Neuron (in vitro differentiated cells): Measurements from ENCODE around the gene CELSR3.

ENCODE experiments used
- H2AFZ ChIP-seq: one replicate; pipeline ENCODE4 v1.6.1; 2013; ENCODE audit warnings: low read depth, mild to moderate bottlenecking, inconsistent platforms, low read length, moderate library complexity
- H3K27me3 ChIP-seq: one replicate; pipeline ENCODE4 v1.6.1; 2013; ENCODE audit warnings: low read length; ENCODE audit not compliant: insufficient read depth
- H3K36me3 ChIP-seq: one replicate; pipeline ENCODE4 v1.6.1; 2013; ENCODE audit warnings: low read length; ENCODE audit not compliant: insufficient read depth
- H3K4me1 ChIP-seq: one replicate; pipeline ENCODE4 v1.6.1; 2013; ENCODE audit warnings: low read length; ENCODE audit not compliant: insufficient read depth
- H3K4me3 ChIP-seq: 2 replicates; pipeline ENCODE4 v1.5.1; 2013; ENCODE audit warnings: mild to moderate bottlenecking, low read length, moderate library complexity
- H3K9me3 ChIP-seq: one replicate; pipeline ENCODE4 v1.6.1; 2013; ENCODE audit warnings: low read length

CELSR3 gene

DNA sequence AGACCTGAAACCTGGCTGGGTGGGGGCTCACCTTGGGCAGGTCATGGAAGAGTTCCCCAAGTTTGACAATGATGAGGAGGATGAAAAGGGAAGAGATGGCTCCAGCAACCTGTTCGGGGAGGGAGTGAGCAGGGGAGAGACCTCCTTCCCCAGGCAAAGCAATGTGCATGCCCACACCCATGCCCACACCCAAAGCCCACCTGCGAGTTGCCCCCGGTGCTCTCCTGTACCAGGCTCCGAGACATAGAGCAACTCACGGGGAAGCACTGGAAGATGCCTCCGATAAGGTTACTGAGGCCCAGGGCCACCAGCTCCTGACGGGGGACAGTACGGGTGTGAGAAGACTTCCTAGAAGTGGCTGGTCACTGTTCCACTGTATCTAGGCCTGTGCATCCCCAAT is 32.3 kb downstream of the CELSR3 start:
- H3K36me3 ChIP-seq, result peaks cover 38% of the 10 kb centered on the region
- H2AFZ ChIP-seq, result no peak overlapping the region
- H3K9me3 ChIP-seq, result no peaks in the 10 kb centered on the region
- H3K4me3 ChIP-seq, result no peak overlapping the region
- no peaks in the 10 kb centered on the region for H3K27me3 ChIP-seq
- H3K4me1 ChIP-seq, result peaks cover 10% of the 10 kb centered on the region

DNA sequence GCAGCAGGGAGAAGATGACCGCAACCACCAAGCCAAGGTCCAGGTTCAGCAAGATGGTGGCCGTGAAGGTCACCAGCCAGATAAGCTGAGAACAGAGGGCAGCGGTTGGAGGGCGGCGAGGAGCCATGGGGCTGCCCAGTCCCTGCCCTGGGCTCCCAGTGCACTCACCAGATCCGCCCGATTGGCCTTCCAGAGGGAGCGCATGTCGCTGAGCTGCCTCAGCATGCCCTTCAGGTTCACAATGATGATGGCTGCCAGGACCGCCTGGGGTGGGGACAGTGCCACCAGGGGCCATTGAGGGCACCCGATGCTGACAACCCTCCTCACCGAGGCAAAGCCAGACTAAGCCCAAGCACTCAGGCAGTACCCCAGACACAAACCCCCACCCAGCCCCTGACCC is 32.8 kb downstream of the CELSR3 start:
- no peaks in the 10 kb centered on the region for H3K27me3 ChIP-seq
- H3K36me3 ChIP-seq, result peaks cover 43% of the 10 kb centered on the region
- no peak overlapping the region for H3K4me3 ChIP-seq
- H2AFZ ChIP-seq, result no peak overlapping the region
- H3K4me1 ChIP-seq, result peaks cover 10% of the 10 kb centered on the region
- no peaks in the 10 kb centered on the region for H3K9me3 ChIP-seq

DNA sequence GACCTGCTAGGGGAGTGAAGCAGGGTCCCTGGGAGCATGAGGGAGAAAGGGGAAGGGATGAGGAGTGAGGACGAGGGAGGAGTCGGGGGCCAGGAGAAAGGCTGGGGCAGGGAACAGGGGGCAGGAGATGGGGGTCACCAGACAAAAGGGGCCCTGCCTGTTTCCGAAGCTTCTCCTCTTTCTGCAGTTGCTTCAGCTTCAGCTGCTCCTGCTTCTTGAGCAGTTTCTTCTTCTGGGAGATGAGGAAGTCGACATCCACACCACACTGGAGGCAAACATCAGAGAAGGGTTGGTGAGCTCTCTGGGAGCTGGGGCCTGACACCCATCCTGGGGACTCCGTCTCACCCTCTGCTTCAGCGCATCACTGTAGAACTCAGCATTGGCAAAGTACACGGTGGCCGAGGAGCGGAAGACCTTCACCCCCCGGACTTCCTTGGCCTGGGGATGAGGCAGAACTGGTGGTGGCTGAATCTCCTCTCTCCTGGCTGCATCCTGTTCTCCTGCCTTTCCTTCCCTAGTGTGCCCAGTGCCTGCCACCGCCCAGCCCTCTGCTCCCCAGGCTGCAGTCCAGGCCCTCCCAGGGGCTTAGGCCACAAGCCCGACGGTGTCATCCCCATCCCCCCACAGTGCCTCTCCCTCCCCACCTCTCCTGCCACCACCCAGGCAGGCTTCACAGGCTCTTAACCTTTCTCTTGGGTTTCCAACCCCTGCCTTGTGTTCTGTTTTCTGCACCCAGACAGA is 34.2 kb downstream of the CELSR3 start:
- H3K4me1 ChIP-seq, result no peaks in the 10 kb centered on the region
- no peak overlapping the region for H3K4me3 ChIP-seq
- H3K27me3 ChIP-seq, result no peaks in the 10 kb centered on the region
- H3K36me3 ChIP-seq, result peaks cover 44% of the 10 kb centered on the region
- no peak overlapping the region for H2AFZ ChIP-seq
- H3K9me3 ChIP-seq, result no peaks in the 10 kb centered on the region

DNA sequence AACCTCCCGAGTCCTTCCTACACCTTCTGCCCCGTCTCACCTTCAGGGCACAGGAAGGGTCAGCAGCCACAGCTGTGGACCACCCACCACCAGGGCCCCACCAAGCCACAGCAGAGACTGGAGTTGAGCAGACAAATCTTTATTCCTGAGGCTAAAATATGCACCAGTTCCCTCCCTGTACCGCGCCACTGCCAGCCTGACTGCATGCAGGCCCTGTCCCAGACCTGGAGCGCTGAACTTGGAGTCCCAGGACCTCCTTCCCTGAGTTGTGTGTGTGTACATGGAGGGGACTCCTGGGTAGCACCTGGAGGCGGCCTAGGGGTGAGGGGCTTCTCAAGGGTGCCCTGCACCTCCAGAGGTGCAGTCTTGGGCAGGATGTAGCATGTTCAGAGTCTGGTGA is 37.1 kb downstream of the CELSR3 start:
- no peak overlapping the region for H3K4me3 ChIP-seq
- H3K36me3 ChIP-seq, result peaks cover 30% of the 10 kb centered on the region
- no peak overlapping the region for H2AFZ ChIP-seq
- H3K27me3 ChIP-seq, result no peaks in the 10 kb centered on the region
- H3K9me3 ChIP-seq, result no peaks in the 10 kb centered on the region
- H3K4me1 ChIP-seq, result no peaks in the 10 kb centered on the region

DNA sequence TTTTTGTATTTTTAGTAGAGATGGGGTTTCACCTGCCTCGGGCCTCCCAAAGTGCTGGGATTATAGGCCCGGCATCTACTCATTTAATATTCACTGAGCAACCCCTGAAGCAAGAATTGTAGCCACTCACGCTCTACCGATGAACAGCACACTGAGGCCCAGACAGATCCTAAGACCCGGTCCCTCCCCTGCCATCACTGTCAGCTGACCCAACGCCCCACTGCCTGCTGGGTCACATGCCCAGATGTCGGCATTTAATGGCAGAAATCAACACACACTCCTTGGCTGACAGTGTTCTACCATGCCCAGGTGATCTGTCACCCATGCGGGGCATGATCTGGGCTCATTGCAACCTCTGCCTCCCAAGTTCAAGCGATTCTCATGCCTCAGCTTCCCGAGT is 37.9 kb downstream of the CELSR3 start:
- Histone ChIP-seq H3K9me3 (no peaks in the 10 kb centered on the region), H3K4me3 (no peak overlapping the region), H3K4me1 (no peaks in the 10 kb centered on the region), H3K27me3 (no peaks in the 10 kb centered on the region), H2AFZ (no peak overlapping the region), H3K36me3 (peaks cover 24% of the 10 kb centered on the region)

DNA sequence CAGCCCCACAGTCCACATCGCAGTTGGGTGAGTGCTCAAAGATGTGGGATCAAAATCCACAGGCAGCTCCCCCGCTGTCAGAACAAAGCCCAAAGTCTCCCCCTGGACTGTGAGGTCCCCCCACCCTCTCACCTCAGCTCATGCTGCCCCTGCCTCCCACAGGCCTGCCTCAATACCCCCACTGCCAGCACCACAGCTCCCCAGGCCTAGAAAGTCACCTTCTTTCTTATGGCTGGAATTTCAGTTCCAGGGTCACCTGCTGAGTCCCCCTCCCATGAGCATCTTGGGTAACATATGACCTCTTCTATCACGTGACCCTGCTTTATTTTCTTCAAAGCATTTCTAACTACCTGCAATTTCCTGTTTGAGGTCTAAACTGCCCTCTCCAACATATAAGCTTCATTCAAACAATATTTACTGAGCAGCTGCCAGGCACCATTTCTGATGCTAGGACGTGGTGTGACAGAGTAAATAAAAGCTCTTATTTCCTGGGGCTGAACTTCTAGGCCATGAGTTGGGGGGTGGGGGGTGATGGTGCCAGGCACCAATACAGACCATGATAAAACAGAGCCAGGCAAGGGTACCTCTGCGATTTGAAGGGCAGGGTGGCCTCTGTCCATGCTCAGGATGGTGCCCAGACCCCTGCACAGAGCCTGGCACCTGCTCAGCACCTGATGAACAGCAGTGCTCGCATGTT is 38.7 kb downstream of the CELSR3 start:
- Histone ChIP-seq H3K27me3 (no peaks in the 10 kb centered on the region), H3K36me3 (peaks cover 20% of the 10 kb centered on the region), H3K9me3 (no peaks in the 10 kb centered on the region), H2AFZ (no peak overlapping the region), H3K4me3 (no peak overlapping the region), H3K4me1 (no peaks in the 10 kb centered on the region)

DNA sequence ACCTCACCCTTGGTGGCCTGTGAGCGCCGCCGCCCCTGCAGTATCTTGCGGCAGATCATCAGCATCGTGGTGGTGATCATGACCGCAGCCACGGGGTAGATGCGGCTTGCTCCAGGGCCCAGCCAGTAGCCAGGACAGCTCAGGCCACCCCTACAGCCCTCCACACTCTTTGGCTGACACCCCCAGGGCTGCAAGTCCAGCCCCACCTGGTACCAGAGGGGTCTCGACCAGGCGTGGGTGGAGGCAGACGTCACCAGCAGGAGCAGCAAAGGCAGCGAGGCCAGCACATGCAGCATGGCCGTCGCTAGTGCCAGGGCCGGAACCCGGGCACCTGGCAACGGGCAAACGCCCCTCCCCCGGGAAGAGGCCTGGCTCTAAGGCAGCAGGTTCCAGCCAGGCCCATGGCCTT is 41.2 kb downstream of the CELSR3 start, which contains the start of gene TMEM89:
TMEM89 (minus strand) TSS at position 309 of the 409 bp plus-strand sequence; CDS start at position 296, 13 bp downstream.
- Histone ChIP-seq H3K4me3 (no peak within 1 kb of the TSS), H3K27me3 (no peaks in the 10 kb centered on the region), H3K36me3 (peaks cover 15% of the 10 kb centered on the region), H2AFZ (no peak within 1 kb of the TSS), H3K9me3 (peaks cover 11% of the 10 kb centered on the region), H3K4me1 (no peaks in the 10 kb centered on the region)

DNA sequence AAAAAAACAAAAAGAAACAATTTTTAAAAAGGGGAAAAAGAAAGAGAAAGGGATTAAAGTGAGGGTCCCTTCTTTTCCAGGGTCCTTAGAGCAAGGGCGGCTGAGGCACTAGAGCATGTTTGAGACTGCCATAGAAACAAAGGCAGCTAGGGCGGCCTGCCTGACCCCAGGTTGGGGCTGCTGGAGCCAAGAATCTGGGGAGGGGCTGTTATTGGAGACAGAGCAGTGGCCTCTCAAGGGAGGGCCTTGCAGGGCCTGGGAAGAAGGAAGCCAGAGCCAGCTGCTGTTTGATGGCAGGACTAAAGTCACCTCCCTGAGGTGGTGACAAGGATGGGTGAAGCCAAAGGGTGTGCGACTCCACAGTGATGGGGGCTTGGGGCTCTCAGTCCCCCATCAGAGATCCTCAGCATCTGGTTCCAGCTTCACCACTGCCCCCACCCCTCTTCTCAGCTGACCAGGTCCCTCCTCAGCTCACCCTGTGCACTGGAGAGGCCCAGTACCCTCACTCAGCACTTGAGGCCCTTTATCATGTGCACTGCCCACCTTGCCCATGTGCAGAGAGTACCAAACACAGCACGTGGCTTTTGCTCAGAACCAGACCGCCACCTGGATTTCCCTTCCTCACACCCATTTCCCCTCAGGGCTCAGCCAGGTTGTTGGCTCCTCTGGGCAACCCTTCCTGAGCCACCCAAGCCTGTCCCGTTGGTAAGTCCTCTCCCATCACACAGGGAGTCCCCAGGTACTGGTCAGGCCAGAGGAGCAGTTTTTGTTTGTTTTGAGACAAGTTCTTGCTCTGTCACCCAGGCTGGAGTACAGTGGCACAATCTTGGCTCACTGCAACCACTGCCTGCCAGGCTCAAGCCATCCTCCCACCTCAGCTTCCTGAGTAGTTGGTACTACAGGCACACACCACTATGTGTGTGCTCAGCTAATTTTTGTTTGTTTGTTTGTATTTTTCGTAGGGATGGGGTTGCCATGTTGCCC is 42.9 kb downstream of the CELSR3 start:
- Histone ChIP-seq H3K27me3 (no peaks in the 10 kb centered on the region), H3K36me3 (peaks cover 10% of the 10 kb centered on the region), H3K4me3 (no peak overlapping the region), H3K4me1 (no peaks in the 10 kb centered on the region), H2AFZ (no peak overlapping the region), H3K9me3 (peaks cover 11% of the 10 kb centered on the region)

DNA sequence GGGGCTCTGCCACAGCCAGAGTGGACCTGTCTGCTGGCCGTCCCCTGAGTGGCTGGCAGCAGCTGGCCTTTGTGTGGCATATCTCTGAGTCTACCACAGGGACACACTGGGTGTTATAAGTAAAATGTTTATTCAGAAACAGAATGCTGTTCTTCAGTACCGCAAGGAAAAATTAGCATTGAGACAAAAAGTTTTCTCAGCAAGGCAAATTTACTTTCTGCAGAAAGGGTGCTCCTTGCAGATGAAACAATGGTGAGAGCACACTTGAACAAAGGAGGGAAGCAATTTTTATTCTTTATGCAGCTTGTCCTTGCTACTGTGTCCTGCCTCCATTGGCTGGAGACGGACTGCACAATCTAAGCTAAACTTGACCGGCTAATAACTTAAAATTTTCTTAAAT is 45.1 kb downstream of the CELSR3 start:
- no peaks in the 10 kb centered on the region for H3K4me1 ChIP-seq

DNA sequence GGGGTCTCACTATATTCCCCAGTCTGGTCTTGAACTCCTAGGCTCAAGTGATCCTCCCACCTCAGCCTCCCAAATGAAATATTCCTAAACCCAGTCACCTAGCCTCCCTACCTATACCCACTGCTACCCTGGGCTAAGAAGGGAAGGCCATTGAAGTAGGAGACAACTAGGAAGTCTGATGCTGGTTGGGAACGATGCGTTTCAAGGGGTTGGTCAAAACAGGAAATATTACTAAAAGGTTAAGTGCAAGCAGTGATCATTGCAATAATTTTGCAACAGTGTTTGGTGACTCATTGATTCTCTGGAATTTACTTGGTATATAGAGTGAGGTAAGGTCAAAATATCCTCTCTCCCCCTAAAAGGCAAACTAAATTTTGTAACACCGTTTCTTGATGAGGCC is 48.6 kb downstream of the CELSR3 start:
- Histone ChIP-seq H3K4me1 (no peaks in the 10 kb centered on the region), H3K27me3 (no peaks in the 10 kb centered on the region), H3K4me3 (no peak overlapping the region), H3K36me3 (peaks cover 4% of the 10 kb centered on the region), H2AFZ (no peak overlapping the region), H3K9me3 (peaks cover 11% of the 10 kb centered on the region)

More for the DNA sequence above, 45.1 kb downstream of the CELSR3 start:
- Histone ChIP-seq H3K9me3 (peaks cover 11% of the 10 kb centered on the region), H2AFZ (no peak overlapping the region), H3K27me3 (no peaks in the 10 kb centered on the region), H3K36me3 (peaks cover 8% of the 10 kb centered on the region), H3K4me3 (no peak overlapping the region)

DNA sequence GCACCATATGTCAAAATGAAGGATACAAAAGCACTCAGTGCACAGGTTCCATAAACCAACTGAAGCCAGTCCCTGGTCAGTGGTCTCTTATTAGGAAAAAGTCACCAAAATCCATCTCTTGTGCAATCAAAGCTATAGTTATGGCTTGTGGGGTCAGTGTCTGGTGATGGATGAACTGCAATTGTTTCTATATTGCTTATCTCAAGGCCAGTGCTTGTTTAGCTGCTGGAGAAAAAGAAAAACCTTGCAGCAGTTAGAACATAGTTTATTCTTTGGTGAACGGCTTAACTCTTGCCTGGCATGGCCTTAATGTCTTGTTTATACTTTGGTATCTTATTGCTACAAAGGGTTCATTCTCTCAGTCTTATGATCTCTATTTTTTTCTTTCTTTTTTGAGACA is 50.4 kb downstream of the CELSR3 start:
- Histone ChIP-seq H3K4me3 (no peak overlapping the region), H2AFZ (no peak overlapping the region), H3K9me3 (peaks cover 4% of the 10 kb centered on the region), H3K27me3 (no peaks in the 10 kb centered on the region), H3K36me3 (peaks cover 10% of the 10 kb centered on the region), H3K4me1 (peaks cover 10% of the 10 kb centered on the region)

DNA sequence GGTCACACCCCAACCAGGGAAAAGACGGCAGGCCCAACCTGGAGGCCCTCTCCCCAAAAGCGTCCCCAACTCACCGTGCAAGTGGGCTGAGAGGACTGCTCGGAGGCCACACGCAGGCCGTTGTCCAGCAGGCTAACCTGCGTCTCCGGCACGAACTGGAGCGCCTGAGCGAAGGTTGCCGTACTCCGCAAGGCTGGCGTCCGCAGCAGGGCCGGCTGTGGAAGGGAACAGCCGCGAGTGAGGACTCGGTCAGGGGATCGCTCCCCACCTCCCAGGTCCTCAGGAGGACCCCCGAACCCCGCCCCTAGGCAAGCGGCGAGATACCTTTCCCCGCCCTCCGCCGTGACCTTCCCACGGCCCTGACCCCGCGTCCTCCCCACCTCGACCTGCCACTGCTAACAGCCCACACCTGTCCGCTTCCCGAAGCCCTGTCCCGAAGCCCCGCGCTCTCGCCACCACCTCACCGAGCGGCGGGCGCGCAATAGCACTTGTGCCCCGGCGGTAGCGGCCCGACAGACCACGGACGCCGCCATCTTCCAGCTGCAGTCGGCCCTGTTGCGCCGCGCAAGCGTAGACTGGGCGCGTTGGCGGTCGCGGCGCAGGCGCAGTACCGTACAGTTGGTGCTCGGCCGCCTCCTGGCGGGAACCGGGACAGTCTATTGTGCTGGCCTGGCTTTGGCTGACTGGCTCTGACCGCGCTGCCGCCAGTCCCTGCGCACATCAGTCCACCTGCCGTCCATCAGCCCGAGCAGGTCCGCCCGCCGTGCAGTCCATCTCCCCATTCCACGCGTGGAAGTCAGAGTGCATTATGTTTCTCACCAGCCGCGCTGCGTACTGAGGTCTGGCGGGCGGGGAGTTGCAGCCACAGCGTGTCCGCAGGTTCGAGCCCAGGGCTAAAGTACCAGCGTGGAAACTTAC is 53.3 kb downstream of the CELSR3 start, which contains the start of gene UQCRC1:
UQCRC1 (minus strand) TSS at position 559 of the 918 bp plus-strand sequence; CDS start at position 533, 26 bp downstream.
- Histone ChIP-seq H3K27me3 (no peaks in the 10 kb centered on the region), H3K4me1 (peaks cover 10% of the 10 kb centered on the region), H3K36me3 (peaks cover 33% of the 10 kb centered on the region), H3K4me3 (peak within 1 kb of the TSS; percentile 84), H2AFZ (peak within 1 kb of the TSS; percentile 73), H3K9me3 (no peaks in the 10 kb centered on the region)
